Measurements from ENCODE around the gene EXOC3L2.

The EXOC3L2 gene

DNA sequence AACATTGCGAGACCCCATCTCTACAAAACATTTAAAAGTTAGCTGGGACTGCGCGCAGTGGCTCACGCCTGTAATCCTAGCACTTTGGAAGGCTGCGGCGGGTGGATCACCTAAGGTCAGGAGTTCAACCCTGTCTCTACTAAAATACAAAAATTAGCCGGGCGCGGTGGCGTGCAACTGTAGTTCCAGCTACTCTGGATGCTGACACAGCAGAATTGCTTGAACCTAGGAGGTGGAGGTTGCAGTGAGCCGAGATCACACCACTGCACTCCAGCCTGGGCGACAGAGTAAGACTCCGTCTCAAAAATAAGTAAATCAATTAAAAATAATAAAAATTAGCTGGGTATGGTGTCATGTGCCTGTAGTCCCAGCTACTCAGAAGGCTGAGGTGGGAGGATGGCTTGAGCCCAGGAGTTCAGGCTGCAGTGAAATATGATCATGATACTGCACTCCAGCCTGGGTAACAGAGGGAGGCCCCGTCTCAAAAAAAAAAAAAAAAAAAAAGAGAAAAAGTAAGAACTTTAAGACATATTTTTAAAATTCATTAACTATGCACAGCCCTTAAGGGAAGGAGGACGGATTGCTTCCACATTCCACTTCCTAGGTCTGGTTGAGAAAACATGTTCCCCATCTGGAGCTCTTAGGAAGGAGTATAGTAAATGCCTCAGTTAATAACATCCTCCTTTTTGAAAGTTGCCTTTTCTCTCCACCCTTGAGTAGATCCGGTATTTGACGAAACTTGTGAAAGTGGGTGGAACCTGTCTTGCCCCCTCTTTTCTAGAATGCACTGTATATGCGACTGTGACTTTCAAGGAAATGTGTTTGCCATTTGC is 26.1 kb downstream of the EXOC3L2 start:
- no peak for DNase-seq

GRCh38 chr19:45218426-45218825 is 26.8 kb downstream of the EXOC3L2 start:
- DNase-seq = no peak

DNA sequence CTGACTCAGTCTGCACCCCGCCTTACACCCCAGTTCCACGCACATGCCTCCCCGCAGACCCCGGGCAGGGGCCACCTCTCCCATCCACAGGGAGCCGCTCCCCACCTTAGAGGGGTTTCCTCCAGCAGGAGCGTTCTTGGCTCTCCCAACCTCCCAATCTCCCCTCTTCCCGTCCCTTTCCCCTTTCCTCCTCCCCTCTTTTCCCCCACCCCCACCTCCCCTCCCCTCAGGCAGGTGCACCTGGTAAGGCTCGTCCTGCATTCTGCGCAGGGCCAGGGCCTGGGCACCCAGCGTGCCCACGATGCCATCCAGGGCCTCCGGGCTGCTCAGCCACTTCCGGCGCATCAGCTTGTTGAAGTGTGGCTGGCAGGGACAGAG is 27.3 kb downstream of the EXOC3L2 start:
- no peak for DNase-seq

GRCh38 chr19:45217193-45217956 is 27.8 kb downstream of the EXOC3L2 start:
- no peak for DNase-seq

DNA sequence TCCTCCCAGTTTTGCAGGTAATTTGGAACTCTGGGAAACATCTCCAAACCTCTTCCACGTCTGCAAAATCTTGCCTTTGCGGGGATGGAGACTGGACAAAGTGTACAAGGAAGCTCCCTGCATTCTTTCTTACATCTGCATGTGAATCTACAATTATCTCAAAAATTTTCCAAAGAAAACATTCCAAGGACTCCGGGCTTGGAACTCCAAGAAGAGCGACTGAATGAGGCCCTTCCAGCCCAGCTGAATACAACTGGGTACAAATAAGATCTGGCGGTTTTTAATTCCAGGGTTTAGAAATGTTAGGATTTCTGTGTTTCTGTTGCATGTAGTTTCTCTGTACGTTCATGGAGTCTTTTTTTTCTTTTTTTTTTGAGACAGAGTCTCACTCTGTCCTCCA is 28.5 kb downstream of the EXOC3L2 start:
- DNase-seq = no peak

- DNase-seq = no peak
Measured at GRCh38 chr19:45215391-45216191, 29.6 kb downstream of the EXOC3L2 start.

DNA sequence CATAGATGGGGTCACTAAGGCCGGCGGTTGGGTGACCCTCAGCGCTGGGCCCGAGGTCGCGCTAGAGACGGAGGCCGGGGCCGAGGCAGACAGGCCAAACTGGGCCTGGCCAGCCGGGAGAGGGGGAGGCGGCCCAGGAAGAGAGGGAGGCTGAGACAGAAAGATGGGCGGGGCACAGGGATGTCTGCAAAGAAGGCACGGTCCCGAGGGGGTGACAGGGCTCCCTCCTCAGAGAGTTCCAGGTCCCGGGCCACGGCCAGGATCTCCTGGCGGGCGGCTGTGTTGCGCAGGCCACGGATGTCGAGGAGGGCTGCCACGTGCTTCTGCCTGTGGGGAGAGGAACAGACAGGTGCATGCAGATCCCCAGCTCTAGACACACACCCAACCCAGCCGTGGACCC is 32.2 kb downstream of the EXOC3L2 start:
- DNase-seq = no peak

DNA sequence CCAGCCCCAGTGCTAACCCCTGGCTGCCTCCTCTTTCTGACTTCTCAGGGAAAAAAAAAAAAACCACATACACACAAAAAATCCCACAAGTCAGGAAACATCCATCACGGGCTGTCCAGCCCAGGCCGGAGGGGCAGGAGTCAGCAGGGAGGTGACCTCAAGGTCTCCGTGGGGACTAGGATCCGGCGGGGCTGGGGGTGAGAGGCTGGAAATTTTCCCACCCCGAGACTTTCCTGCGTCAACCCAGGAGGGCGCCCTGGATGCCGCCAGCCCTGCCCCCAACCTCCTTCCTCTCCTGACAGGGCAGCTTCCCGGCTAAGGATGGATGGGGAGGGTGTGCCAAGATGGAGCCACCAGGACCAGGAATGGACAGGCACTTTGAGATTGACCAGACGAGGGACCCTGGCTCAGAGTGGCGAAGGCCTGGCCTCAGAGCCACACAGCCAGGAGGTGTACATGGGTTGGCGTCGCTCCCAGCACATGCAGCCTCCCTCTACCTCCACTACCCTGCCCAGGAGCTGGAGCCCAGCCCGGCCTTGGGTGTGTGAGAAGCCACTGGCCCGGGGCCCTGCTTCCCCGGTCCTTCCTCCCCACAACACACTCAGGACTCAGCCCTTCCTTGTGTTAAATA is 33.3 kb downstream of the EXOC3L2 start:
- DNase-seq = no peak

- no peak for DNase-seq
Measured at GRCh38 chr19:45206328-45206727, 38.9 kb downstream of the EXOC3L2 start.

DNA sequence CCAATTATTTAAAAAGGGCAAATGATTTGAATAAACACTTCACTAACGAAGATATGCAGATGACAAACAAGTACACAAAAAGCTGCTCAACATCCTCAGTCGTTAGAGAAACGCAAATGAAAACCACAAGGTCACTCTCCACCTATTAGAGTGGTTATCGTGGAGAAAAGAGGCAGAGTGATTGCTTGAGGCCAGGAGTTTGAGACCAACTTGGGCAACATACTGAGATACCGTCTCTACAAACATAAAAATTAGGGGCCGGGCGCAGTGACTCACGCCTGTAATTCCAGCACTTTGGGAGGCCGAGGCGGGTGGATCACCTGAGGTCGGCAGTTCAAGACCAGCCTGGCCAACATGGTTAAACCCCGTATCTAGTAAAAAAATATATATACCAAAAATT is 39.4 kb downstream of the EXOC3L2 start:
- no peak for DNase-seq

DNA sequence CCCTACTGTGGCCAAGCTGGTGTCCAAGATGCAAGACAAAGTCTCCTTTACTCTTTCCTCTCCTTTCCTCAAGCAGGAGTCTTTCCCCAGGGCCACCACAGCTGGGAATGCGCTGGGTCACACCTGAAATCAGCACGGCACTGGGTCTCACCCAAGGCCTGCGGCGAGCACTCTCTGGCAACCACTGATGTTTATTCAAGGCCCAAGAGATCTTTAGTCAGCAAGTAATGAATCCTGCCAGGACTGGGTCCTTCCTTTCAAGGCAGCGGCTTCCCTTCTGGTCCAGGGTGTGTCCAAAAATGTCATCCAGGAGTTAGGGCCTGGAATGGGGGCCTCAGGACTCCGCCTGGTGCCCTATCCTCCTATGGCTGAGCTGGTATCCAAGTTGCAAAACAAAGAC is 42.6 kb downstream of the EXOC3L2 start:
- DNase-seq = no peak

DNA sequence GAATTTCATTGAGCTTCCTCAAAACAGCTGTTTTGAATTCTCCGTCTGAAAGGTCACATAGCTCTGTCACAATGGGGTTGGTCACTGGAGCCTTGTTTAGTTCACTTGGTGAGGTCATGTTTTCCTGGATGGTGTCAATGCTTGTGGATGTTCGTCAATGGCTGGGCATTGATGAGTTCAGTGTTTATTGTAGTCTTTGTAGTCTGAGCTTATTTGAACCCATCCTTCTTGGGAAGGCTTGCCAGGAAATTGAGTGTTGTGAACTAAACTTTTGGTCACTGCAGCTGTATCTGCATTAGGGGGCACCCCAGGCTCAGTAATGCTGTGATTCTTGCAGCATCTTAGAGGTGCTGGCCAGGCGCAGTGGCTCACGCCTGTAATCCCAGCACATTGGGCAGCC is 44.6 kb downstream of the EXOC3L2 start:
- DNase-seq = no peak

DNA sequence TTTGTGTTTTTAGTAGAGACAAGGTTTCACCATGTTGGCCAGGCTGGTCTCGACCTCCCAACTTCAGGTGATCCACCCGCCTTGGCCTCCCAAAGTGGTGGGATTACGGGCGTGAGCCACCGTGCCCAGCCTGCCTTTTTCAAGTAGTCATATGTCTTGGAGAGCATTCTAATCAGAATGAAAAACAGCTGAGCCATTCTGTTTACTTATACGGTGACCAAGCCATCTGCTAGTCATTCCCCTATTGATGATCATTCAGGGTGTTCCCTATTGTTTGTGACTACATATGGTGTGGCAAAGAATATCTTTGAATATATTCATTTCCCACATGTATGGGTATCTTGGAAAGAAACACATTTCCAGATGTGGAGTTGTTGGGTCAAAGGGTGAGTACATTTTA is 49.4 kb downstream of the EXOC3L2 start:
- DNase-seq = no peak

DNA sequence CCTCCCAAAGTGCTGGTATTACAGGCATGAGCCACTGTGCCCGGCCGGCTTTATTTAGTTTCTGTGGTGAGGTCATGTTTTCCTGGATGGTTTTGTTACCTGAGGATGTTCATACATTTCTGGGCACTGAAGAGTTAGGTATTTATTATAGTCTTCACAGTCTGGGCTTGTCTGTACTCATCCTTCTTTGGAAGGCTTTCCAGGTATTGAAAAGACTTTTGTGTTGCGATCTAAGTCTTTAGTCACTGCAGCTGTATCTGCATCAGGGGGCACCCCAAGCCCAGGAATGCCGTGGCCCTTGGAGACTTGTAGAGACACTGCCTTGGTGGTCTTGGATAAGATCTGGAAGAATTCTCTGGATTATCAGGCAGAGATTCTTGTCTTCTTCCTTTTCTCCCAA is 53.8 kb downstream of the EXOC3L2 start:
- no peak for DNase-seq

DNA sequence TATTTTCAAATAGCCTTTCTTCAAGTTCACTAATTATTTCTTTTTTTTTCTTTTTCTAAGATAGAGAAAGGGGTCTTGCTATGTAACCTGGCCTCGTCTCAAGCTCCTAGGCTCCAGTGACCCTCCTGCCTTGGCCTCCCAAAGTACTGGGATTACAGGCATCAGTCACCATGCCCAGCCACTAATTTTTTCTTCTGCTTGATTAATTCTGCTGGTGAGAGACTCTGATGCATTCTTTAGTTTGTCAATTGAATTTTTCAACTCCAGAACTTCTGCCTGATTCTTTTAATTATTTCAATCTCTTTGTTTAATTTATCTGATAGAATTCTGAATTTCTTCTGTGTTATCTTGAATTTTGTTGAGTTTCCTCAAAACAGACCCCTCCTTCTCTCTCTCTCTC is 55.2 kb downstream of the EXOC3L2 start:
- no peak for DNase-seq

DNA sequence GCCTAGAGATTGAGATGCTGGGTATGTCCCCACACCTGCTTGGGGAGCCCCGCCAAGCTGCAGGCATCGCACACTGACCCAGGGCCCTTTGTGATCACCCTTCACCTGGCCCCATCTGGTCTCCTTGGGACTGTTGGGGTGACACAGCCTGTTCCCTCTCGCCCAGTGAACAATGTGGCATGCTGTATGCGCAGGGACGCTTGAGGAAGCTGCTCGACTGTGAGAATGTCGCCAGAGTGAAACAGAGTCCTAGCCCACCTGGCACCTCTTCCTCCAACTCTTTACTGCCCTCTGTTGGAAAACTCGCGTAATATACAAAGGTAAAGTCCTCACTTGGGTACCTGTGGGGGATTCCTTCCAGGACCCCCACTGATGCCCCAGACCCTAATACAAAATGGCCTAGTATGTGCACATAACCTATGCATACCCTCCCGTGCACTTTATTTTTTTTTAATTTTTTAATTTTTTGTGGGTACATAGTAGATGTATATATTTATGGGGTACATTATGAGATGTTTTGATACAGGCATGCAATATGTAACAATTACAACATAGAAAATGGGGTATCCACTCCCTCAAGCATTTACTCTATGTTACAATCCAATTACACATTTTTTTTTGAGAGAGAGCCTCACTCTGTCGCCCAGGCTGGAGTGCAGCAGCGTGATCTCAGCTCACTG is 57.6 kb downstream of the EXOC3L2 start:
- no peak for DNase-seq

DNA sequence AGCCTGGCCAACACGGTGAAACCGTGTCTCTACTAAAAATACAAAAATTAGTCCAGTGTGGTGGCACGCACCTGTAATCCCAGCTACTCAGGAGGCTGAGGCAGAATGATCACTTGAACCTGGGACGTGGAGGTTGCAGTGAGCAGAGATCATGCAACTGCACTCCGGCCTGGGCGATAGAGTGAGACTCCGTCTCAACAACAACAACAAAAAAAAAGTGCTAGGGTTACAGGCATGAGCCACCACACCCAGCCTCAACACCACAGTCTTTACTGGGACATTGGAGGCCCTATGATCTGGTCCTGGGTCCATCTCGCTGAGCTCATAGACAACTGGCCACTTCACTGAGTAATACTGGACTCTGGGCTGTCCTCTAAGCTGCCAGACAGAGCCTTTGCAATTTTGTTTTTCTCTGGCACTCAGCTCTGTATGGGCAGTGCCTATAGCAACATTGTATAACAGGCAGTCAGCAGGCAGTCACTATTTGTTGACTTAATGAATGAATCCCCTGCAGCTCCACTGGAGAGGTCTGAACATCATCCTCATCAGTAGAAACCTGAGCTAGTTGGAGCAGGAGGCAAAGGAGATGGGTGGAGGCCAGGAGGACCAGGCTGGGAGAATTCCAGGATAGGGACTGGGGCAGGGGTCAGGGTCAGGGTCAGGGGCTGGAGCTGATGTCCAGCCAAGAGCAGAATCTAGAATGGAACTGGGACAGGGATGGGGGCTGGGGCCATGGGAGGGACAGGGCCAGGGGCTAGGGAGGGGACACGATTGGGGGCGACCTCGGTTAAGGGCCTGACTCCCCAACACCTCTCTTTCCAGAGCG is 58.5 kb downstream of the EXOC3L2 start:
- no peak for DNase-seq

GRCh38 chr19:45184115-45184514 is 61.1 kb downstream of the EXOC3L2 start:
- no peak for DNase-seq

DNA sequence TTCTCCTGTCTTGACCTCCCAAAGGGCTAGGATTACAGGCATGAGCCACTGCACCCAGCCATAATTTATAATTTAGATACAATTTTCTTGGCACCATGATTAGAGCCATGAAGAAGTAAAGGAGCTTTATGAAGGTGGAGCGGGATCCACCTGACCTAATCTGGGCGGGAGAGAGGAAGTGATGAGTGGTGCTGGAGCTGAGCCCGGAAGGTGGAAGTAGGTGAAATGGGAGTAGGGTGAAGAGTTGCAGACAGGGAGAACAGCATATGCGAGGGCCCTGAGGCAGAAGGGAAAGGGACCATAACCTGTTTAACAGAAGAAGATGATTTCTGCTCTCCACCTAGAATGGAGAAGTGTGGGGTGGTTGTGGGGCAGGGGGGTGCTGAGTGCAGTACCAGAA is 62.4 kb downstream of the EXOC3L2 start:
- DNase-seq = no peak

DNA sequence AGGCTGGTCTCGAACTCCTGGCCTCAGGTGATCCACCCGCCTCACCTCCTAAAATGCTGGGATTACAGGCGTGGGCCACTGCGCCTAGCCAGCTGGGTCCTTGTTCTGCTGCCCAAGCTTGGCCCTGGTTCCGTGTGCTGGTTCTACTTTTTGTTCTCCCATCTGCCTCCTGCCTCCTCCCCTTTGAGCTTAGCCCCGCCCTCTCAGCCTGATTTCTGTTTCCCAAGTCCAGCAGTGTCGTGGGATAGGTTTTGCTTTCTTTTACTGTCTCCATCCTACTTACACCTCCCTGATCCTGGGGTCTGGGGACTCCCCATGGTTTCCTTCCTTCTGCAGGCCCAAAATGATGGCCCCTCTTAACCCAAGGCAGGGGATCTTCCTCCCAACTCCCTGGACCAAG is 64.3 kb downstream of the EXOC3L2 start:
- no peak for DNase-seq

DNA sequence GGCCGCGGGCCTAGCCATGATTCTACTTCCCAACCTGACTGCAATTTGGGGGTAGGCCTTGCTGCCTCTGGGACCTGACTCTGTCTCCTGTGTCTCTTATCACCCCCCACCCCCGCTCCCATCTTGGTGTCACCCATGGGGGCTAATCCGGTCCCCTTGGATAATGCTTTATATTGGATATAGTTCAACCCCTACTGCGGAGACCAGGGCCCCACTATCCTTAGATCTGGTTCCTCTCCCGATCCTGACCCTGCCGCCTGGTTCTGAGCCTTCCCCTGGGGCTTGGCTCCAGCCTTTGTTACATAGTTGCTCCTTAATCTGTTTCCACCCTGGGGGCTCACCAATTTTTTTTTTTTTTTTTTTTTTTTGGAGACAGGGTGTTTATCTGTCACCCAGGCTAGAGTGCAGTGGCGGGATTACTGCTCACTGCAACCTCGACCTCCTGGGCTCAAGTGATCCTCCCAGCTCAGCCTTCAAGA is 65.3 kb downstream of the EXOC3L2 start:
- no peak for DNase-seq
